ENCODE data around the gene MALL.
"Not testable (repeated sequence)": the region's sequence is repeated elsewhere in the genome, so short reads cannot be mapped to it uniquely, and the experiment has no call there.

The MALL gene

GRCh38 chr2:110097506-110098220 lies 18.0 kb downstream of the MALL start:
- no peak for DNase-seq

DNA sequence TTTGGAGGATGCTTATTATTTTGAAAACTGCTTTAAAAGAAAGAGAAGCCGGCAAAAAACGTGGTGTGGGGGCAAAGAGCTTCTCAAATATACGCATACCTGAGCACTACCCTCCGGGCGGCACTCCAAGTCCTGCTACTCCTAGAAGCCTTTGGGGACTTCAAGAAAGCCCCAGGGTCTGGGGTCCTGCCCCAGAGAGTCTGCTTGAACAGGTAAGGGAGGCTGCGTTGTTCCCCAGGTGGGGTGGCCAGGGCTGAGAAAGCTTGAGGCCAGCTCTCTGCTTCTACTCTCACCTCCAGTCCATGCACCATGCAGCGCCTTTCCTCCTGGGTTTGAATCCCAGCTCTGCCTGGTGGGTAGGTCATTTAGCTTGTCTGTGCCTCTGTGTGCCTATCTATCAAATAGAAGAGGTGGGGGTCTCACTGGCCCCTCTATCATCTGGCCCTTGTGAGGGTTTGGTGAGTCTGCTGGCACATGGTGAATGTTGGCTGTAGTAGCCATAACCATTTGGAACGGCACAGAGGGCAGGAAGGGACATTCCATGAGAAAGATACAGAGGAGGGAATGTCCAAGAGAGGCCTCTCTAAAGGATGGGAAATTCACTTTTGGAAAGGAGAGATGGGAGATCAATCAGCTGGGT lies 19.5 kb downstream of the MALL start:
- DNase-seq = no peak

GRCh38 chr2:110094884-110095534 lies 20.6 kb downstream of the MALL start:
- not testable (repeated sequence) for DNase-seq

- DNase-seq = not testable (repeated sequence)
Observed at GRCh38 chr2:110093924-110094323, 21.7 kb downstream of the MALL start.

DNA sequence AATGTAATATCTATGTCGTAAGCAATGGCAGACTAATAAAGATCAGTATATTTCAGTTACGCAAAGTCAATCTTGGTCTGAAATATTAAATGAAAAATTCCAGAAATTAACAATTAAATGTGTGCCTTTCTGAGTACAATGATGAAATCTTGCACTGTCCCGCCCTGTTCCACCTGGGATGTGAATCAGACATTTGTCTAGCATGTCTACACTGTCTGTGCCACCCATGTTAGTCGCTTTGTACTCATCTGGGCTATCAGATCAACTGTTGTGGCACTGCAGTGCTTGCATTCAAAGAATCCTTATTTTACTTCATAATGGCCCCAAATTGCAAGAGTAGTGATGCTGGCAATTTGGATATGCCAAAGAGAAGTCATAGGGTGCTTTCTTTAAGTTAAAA lies 25.5 kb downstream of the MALL start:
- DNase-seq = not testable (repeated sequence)

- not testable (repeated sequence) for DNase-seq
Observed at GRCh38 chr2:110083757-110084156, 31.9 kb downstream of the MALL start.

- not testable (repeated sequence) for DNase-seq
Observed at GRCh38 chr2:110083162-110083561, 32.5 kb downstream of the MALL start.

DNA sequence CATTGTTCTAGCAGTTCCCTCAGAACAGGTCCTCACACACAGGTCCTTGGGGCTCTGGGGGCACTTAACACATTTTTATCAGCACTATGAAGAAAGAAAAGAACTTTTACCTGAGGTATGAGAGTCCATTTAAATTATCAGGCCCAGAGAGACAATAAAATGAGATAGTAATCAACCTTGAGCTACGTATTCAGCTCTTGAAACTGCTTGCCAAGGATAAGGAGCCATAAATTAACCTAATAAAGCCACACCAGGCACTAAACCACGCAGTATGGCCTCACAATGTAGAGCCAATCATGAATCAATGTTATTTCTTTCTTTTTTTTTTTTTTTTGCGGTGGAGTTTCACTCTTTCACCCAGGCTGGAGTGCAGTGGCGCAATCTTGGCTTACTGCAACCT lies 37.5 kb downstream of the MALL start:
- DNase-seq = not testable (repeated sequence)

DNA sequence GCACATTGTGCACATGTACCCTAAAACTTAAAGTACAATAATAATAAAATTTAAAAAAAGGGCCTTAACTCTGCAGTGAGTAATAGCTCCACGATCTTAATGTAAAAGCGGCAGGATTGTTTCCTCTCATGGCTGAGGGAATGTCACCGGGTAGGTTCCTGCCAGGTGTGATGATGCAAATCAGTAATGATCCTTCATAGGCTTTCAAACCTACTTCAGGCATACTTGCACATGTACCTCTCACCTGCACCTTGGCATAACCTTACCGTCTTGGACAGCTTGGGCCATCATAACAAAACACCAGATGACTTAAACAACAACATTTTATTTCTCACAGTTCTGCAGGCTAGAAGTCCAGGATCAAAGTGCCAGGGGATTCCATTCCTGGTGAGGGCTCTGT lies 39.7 kb downstream of the MALL start:
- DNase-seq = not testable (repeated sequence)

DNA sequence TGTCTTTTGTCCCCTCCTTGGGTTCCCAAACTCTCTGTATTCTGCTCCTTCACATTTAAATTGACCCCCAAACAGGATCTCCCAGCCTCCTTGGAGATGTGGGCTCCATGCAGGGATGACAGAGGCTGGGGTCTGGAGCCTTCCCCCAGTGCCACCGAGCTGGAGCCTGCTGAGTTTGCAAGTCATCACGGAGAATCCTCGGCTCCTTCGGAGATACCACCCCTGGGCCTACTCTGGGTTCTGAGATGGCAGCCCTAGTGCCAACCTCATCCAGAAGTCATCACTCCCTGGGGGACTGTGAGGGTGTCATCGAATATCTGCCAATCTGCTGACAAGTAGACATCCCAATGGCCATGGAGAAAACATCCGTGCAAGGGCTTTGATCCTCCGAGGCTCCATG lies 45.8 kb downstream of the MALL start:
- not testable (repeated sequence) for DNase-seq

DNA sequence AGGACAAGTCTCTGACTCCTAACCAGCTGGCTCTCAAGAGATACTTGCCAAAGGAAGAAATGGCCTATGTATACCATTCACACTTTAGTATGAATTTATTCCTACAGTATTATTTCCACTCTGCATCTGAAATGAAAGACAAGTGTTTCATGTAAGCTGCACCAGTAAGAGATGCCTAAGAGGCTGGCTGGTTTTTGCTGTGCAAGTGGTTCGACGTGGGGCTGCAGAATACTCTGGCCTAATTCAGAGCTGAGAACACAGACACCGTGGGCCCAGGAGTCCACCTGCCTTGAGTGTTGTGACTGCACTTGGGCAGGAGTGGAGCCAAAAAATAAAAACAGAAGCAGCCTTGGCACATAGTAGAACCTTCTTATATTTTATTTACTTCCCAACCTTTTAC lies 47.5 kb downstream of the MALL start:
- not testable (repeated sequence) for DNase-seq

DNA sequence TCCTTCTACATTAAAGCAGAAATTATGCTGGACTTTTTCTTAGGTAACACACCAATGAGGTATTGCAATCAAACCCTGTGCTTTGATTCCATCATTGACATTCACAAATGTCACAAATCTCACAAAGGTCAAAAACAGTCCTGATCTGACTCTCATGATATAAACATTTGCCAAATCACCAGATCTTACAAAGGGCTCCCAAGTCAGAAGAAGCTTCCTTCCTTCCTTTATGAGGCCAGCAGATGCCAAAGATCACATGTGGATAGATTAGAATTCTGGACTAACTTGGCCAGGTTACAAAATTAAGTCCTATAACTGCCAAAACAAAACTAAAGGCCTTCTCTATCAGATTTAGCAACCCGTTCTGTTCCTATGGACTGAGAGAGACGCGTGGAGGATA lies 53.3 kb downstream of the MALL start:
- not testable (repeated sequence) for DNase-seq

GRCh38 chr2:110060550-110060949 lies 55.1 kb downstream of the MALL start:
- not testable (repeated sequence) for DNase-seq

GRCh38 chr2:110059694-110060358 lies 55.8 kb downstream of the MALL start:
- not testable (repeated sequence) for DNase-seq

DNA sequence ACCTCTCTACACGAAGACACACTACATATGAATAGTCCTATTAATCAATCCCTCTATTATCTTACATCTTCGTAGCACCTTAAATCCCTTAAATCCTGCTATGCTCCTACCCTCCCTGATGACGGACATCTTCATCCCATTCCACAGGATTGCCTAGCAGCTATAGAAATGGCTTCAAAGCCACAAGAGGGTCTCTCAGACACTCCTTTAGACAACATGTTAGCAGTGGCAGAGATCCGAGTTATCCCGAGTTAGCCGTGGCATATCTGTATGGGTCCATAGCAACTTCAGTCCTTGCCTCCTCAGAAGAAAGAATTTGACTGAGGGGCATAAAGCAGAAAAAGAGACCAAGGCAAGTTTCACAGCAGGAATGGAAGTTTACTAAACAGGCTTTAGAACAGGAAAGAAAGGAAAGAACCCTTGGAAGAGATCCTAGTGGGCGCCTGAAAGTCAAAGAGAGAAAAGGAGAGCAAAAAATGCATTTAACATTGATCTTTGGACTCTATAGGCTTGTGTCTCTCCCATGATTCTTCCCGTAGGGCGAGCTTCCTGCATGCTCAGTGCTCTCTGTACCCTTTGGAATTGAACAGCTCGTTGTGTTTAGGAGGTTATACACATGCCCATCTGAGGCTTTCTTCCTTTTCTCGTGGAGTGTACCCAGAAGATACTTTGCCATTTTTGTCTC lies 56.5 kb downstream of the MALL start:
- not testable (repeated sequence) for DNase-seq

GRCh38 chr2:110058034-110058433 lies 57.6 kb downstream of the MALL start:
- DNase-seq = not testable (repeated sequence)

GRCh38 chr2:110055819-110056408 lies 59.7 kb downstream of the MALL start:
- not testable (repeated sequence) for DNase-seq

GRCh38 chr2:110054521-110055407 lies 60.9 kb downstream of the MALL start:
- not testable (repeated sequence) for DNase-seq

DNA sequence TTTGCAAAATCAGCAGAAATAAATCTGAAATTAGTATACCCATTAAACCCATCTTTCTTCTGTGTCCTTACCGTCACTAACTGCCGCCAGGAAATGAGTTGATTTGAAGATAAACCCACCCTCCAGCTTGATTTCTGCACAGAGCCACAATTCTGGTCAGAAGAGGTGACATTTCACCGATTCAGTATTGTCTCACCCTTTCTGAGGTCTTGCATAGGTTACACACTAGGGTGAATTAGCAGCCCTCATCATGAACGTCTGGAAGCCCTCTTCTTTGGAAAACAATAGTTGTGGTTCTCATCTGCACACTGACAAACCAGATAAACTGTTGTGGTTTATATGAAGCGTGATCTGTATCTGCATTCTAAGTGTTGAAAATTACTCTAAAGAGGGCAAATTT lies 61.9 kb downstream of the MALL start:
- DNase-seq = not testable (repeated sequence)

DNA sequence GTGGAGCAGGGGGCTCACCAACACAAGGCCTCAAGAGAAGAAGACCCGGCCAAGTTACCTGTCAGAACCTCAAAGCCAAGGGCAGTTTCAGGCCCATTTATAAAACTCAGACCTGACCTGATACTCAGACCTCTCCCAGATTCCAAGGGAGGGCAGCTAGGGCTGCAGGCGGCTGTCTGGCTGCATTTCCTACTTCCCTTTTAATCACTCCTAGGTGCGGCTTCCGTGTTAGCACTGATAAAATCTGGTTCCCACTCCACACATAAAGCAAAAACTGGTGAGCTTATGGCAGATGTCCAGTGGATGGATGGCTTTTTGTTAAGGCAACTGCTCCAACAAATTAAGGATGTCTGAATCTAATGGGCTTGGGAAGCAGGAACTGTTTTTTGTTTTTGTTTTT lies 63.5 kb downstream of the MALL start:
- not testable (repeated sequence) for DNase-seq

GRCh38 chr2:110050222-110050621 lies 65.4 kb downstream of the MALL start:
- not testable (repeated sequence) for DNase-seq

Data from NCI-H2171 (cell line).